ENCODE data around the gene LINC00305. TPM values are rescaled to one million over a fixed set of nuclear protein-coding genes. Genes with fewer than 3 reads are reported as not detected.

LINC00305 gene
- not detected for total RNA-seq

GRCh38 chr18:64148988-64149387 lies at the start of gene LINC00305:
LINC00305 (minus strand) TSS chr18:64149088.
- H3K4me3 ChIP-seq (ENCODE audit: low read depth, poor library complexity, severe bottlenecking), result no peak within 1 kb of the TSS
- no peak for DNase-seq (ENCODE audit: low spot score in 2 of 2)
- intact Hi-C loops (cut with DNase I; ENCODE audit: low total_unique reads), result no loop called here
- TF ChIP-seq CTCF (IDR thresholded peaks at IDR 0.05) (no peak), POLR2A (IDR thresholded peaks at IDR 0.05) (no peak)
- 82 to 94% methylated on average over 3 of the region's 3 CpGs for WGBS, 2 donors

- WGBS, 2 donors, result 88 to 98% methylated on average over 2 of the region's 2 CpGs
- TF ChIP-seq CTCF (IDR thresholded peaks at IDR 0.05) (no peak), POLR2A (IDR thresholded peaks at IDR 0.05) (no peak)
- H3K4me3 ChIP-seq (ENCODE audit: low read depth, poor library complexity, severe bottlenecking), result no peak overlapping the region
- intact Hi-C loops (cut with DNase I; ENCODE audit: low total_unique reads), result no loop called here
- no peak for DNase-seq (ENCODE audit: low spot score in 2 of 2)
Observed at GRCh38 chr18:64191069-64191468, 42.2 kb upstream of the LINC00305 start.

GRCh38 chr18:64185987-64186386 lies 37.1 kb upstream of the LINC00305 start:
- intact Hi-C loops (cut with DNase I; ENCODE audit: low total_unique reads), result no loop called here
- 67 to 81% methylated on average over 3 of the region's 3 CpGs for WGBS, 2 donors
- no peak for DNase-seq (ENCODE audit: low spot score in 2 of 2)
- H3K4me3 ChIP-seq (ENCODE audit: low read depth, poor library complexity, severe bottlenecking), result no peak overlapping the region
- TF ChIP-seq CTCF (IDR thresholded peaks at IDR 0.05), result no peak
- TF ChIP-seq POLR2A (IDR thresholded peaks at IDR 0.05), result no peak

GRCh38 chr18:64183665-64184064 lies 34.8 kb upstream of the LINC00305 start:
- intact Hi-C loops (cut with DNase I; ENCODE audit: low total_unique reads), result no loop called here
- DNase-seq (ENCODE audit: low spot score in 2 of 2), result no peak
- no peak for TF ChIP-seq POLR2A (IDR thresholded peaks at IDR 0.05)
- TF ChIP-seq CTCF (IDR thresholded peaks at IDR 0.05), result no peak
- 87 to 90% methylated on average over 3 of the region's 3 CpGs for WGBS, 2 donors
- no peak overlapping the region for H3K4me3 ChIP-seq (ENCODE audit: low read depth, poor library complexity, severe bottlenecking)

GRCh38 chr18:64180617-64181016 lies 31.7 kb upstream of the LINC00305 start:
- DNase-seq (ENCODE audit: low spot score in 2 of 2), result no peak
- no peak overlapping the region for H3K4me3 ChIP-seq (ENCODE audit: low read depth, poor library complexity, severe bottlenecking)
- 62 to 81% methylated on average over 1 of the region's 1 CpG for WGBS, 2 donors
- intact Hi-C loops (cut with DNase I; ENCODE audit: low total_unique reads), result no loop called here
- no peak for TF ChIP-seq CTCF (IDR thresholded peaks at IDR 0.05)
- TF ChIP-seq POLR2A (IDR thresholded peaks at IDR 0.05), result no peak

- TF ChIP-seq POLR2A (IDR thresholded peaks at IDR 0.05) (no peak), CTCF (IDR thresholded peaks at IDR 0.05) (no peak)
- intact Hi-C loops (cut with DNase I; ENCODE audit: low total_unique reads), result no loop called here
- no peak overlapping the region for H3K4me3 ChIP-seq (ENCODE audit: low read depth, poor library complexity, severe bottlenecking)
- DNase-seq (ENCODE audit: low spot score in 2 of 2), result no peak
- WGBS, 2 donors, result 36 to 43% methylated on average over 1 of the region's 1 CpG
Observed at GRCh38 chr18:64180171-64180570, 31.3 kb upstream of the LINC00305 start.

All from lower leg skin (tissue), 4 donors.